Measurements from ENCODE around the gene RAP1GAP2.
A peak's percentile ranks its signal among the peaks of the same experiment; 100 is the strongest.

Gene RAP1GAP2

GRCh38 chr17:2964831-2965230 lies 168.6 kb downstream of the RAP1GAP2 start:
- H3K4me3 ChIP-seq, result no peak overlapping the region
- no peak overlapping the region for H3K27ac ChIP-seq
- TF ChIP-seq CTCF (IDR thresholded peaks at IDR 0.05), result no peak
- no peak for DNase-seq (ENCODE audit: low spot score)

GRCh38 chr17:2965621-2966595 lies 169.7 kb downstream of the RAP1GAP2 start:
- no peak for DNase-seq (ENCODE audit: low spot score)
- TF ChIP-seq CTCF (IDR thresholded peaks at IDR 0.05), result no peak
- Histone ChIP-seq H3K4me3 (no peak overlapping the region), H3K27ac (no peak overlapping the region)

GRCh38 chr17:2967515-2967914 lies 171.3 kb downstream of the RAP1GAP2 start:
- no peak for TF ChIP-seq CTCF (IDR thresholded peaks at IDR 0.05)
- no peak for DNase-seq (ENCODE audit: low spot score)
- Histone ChIP-seq H3K27ac (peak overlapping the region; percentile 37 to 42), H3K4me3 (no peak overlapping the region)

GRCh38 chr17:2971851-2972250 lies 175.6 kb downstream of the RAP1GAP2 start:
- no peak overlapping the region for H3K4me3 ChIP-seq
- TF ChIP-seq CTCF (IDR thresholded peaks at IDR 0.05), result no peak
- no peak overlapping the region for H3K27ac ChIP-seq
- no peak for DNase-seq (ENCODE audit: low spot score)

- Histone ChIP-seq H3K27ac (no peak overlapping the region), H3K4me3 (no peak overlapping the region)
- TF ChIP-seq CTCF (IDR thresholded peaks at IDR 0.05), result no peak
- DNase-seq (ENCODE audit: low spot score), result no peak
Observed at GRCh38 chr17:2972749-2973148, 176.5 kb downstream of the RAP1GAP2 start.

- TF ChIP-seq CTCF (IDR thresholded peaks at IDR 0.05), result no peak
- Histone ChIP-seq H3K4me3 (no peak overlapping the region), H3K27ac (no peak overlapping the region)
- no peak for DNase-seq (ENCODE audit: low spot score)
Observed at GRCh38 chr17:2974347-2974746, 178.1 kb downstream of the RAP1GAP2 start.

GRCh38 chr17:2975469-2975958 lies 179.3 kb downstream of the RAP1GAP2 start:
- no peak for TF ChIP-seq CTCF (IDR thresholded peaks at IDR 0.05)
- Histone ChIP-seq H3K27ac (no peak overlapping the region), H3K4me3 (no peak overlapping the region)
- no peak for DNase-seq (ENCODE audit: low spot score)

Measured in coronary artery (tissue), 2 donors.